Measurements from ENCODE around the gene TMEM53.
A peak's percentile ranks its signal among the peaks of the same experiment; 100 is the strongest.
"Not testable (repeated sequence)": the region's sequence is repeated elsewhere in the genome, so short reads cannot be mapped to it uniquely, and the experiment has no call there.

Gene TMEM53

DNA sequence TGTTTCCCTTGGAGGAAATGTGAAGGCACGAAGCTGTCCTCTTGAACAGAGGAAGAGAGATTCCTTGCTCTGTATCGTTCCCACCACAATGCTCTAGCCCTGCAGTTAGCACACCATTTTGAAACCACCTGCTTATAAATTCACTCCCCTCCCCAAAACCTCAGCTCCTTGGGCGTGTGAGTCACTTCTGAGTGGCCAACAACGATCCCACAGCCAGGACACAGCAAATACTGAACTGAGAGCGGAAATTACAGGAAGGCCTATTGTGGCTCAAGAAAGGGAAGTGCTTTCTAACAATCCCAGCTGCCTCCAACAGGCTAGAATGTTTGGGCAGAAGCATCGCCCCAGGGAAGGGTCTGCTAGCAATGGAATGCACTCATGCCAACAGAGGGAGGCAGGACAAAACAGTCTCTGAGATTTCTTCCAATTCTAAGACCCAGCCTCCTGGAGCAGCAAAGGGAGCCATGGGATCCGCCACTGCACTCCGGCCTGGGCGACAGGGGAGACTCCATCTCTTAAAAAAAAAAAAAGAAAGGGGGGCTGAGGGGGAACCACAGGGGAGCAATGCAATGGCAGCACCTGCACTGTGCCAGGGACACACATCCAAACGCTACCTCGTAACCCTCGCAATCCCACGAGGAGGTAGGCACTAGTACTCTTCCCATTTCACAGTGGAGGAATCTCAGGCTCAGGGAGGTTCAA is 1.9 kb downstream of the TMEM53 start:
- DNase-seq, result no peak

- DNase-seq, result no peak
These were observed 3.3 kb downstream of the TMEM53 start for GRCh38 chr1:44670751-44671640.

- not testable (repeated sequence) for DNase-seq
These were observed 7.6 kb downstream of the TMEM53 start for GRCh38 chr1:44666719-44667118.

GRCh38 chr1:44664730-44665370 is 9.4 kb downstream of the TMEM53 start:
- DNase-seq, result peak; percentile 18

GRCh38 chr1:44663417-44663816 is 10.9 kb downstream of the TMEM53 start:
- no peak for DNase-seq

DNA sequence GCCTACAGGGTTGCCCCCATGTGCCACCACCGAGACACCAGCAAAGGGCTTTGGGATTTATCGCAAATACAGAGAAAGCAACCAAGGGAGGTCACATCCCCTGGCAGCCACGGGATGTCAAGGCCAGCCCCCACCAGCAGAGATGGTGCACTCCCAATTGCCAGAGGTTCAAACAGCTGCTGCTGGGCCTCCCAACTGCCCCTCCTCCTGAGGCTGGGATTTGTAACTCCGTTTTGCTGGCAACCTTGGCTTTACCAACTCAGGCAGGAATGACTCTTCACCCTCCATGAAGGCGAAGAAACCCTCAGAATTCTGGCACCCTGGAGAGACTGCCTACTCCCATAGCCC is 11.6 kb downstream of the TMEM53 start:
- no peak for DNase-seq

DNA sequence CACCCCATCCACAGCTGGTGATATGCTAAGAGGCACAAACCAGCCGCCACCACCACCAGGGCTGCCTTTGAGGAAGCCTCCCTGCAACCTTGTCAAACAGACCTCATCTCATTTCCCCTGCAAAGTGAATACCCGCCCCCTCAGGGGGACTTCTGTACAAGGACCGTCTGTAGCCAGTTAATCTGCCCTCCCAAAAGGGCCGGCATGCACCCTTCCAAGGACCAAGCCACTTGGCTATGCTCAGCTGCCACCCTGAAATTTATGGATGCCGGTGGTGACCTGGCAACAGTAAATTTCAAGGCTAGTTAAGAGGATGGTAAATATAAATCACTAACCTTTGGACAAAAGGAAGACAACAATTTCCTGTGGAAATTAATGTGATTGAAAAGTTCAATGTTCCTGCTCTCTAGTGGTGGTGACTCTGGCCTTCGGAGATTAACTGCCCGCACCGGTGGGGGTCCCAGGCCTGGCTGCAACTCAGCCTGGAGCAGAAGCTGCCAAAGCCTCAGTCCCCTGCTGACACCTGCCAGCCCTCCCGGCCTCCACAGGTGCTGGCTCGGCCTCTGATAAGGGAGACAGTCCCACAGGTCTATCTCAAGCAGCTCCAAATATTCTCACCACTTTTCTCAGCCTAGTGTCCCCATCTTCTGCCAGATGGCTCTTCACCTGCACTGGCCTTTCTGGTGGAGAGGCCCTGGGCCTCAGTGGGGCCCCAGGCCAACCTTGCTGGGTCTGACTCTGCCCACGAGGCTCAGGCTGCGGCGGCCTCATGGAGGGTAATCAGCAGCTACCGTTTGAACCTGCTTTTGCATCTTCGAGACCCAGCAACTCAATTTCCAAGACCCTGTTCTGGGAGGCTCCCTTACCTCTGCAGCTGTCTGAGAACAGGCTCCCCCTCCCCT is 12.2 kb downstream of the TMEM53 start:
- DNase-seq, result no peak

- no peak for DNase-seq
These were observed 14.1 kb downstream of the TMEM53 start for GRCh38 chr1:44660176-44660575.

DNA sequence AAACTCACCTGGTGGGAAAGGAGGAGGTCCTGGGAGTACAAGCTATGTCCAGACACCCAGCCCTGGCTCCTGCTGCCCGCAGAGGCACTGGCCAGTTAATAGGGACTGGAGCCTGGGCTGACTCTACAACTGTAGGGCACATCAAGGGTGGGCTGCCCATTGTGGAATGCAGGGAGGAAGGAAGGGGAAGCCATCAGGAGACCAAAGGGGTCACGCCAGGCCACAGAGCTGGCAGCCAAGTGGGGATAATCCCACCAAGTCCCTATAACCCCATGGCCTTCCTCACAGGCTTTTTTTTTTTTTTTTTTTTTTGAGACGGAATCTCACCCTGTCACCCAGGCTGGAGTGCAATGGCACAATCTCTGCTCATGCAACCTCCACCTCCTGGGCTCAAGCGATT is 14.7 kb downstream of the TMEM53 start:
- no peak for DNase-seq

GRCh38 chr1:44655609-44656008 is 18.7 kb downstream of the TMEM53 start:
- DNase-seq, result peak; percentile 6

GRCh38 chr1:44654621-44655187 is 19.6 kb downstream of the TMEM53 start:
- no peak for DNase-seq

DNA sequence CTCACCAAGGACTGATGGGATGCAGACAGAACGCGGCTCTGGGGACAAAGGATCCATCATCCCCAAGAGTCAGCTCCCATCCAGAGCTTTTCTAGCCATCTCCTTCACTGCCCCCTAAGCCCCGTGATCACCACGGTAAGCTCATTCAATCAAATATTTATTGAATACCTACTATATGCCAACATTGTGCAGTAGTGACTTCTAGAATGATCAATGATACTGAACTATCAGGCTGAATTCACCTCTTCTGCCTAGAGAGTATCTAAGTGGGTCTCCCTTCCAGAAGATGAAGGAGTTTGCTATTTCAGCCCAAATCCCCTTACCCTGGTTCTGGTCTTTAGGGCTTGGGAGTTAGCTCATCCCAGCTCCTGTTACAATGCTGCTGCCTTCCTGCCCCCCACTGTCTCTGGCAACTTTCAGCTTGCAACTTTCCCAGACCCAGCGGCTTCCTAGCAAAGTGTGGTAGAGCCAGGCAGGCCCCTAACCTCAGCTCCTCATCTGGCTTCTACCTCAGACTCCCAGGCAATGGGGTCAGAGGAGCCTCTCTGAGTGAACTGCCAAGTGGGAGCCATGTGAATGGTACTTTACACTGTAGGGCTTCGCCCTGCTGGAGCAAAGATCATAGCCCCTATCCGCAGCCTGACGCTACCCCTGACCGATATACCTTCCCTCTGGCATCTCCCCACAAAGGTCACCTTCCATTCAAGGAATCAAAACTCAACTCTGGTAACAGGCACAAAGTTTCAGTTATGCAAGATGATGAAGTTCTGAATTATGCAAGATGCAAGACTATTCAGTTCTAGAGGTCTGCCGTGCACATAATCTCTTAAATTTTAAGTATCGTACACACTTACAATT is 20.9 kb downstream of the TMEM53 start:
- DNase-seq, result no peak

DNA sequence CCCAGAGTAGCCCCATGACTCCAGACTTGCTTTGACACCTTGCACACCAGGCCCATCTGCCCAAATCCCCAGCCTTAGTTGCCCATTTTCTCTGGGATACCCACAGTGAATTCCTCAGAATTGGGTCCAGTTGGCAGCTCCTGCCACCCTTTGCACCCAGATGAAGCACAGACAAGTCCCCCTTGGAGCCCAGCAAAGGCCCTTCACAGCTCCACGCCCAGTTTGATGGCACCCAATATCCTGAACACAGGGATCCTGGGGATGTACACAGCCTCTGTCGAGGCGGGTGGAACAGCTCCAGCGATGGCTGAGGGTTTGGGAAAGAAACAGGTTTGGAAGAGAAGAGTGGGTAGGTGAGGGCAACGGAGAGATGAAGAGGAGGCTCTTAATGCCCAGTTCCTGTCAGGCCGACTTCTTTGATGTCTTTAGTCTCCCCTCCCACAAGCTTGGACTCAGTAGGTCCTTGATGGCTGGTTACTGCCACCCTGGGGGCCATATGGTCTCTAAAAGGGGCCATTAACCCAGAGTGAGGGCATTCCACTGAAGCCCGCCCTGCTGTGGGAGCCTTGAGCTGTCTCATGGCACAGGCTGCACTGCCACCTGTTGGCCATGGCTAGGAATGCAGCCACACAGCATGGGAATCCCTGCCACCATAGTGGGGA is 21.7 kb downstream of the TMEM53 start:
- peak; percentile 70 for DNase-seq

DNA sequence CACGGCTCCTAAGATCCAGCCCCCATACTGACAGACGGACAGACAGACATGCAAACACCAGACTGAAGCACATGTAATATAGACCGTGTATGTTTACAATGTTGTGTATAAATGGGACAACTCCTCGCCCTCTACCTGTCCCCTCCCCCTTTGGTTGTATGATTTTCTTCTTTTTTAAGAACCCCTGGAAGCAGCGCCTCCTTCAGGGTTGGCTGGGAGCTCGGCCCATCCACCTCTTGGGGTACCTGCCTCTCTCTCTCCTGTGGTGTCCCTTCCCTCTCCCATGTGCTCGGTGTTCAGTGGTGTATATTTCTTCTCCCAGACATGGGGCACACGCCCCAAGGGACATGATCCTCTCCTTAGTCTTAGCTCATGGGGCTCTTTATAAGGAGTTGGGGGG is 23.2 kb downstream of the TMEM53 start:
- no peak for DNase-seq

DNA sequence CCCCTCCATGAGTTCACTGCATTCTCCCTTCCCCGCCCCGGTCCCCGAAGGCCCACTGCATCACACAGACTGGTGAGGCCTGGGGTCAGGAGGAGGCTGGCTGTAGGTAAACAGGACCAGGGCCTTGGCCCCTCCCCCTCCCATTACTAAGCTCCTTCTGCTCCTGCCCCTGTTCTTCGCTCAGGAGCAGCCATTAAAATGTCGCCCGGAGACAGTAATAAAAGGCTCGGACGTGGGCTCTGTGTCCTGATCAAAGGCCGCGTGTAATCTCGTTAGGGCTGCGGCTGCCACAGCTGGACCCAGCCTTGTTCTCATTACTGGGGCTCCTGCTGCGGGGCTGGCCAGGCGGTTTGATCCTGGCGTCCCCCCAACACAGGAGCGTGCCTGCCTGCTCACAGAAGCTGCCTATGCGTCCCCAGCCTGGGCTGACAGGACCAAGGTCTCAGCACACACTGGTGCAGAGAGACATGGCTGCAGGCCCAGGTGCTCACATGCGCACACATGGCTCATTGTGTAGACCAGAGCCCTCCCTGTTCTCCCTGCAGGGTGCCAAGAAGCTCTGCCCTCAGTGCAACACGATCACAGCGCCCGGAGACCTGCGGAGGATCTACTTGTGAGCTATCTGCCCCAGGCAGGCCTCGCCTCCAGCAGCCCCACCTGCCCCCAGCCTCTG is 24.0 kb downstream of the TMEM53 start:
- no peak for DNase-seq

DNA sequence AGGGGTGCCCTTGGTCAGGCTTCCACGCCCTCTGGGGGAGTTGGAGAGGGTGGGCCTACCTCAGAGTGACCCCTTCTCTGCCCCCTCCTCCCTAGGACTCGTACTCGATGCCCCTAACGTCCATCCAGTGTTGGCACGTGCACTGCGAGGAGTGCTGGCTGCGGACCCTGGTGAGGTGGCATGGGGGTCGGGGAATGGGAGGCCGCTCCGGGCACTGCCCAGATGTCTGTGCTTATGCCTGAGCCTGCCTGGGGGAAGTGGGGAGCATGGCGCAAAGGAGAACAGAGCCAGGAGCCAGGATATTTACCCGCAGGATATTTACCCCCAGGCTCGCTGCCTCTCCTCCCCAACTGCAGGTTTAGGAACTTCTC is 24.5 kb downstream of the TMEM53 start:
- DNase-seq, result no peak

DNA sequence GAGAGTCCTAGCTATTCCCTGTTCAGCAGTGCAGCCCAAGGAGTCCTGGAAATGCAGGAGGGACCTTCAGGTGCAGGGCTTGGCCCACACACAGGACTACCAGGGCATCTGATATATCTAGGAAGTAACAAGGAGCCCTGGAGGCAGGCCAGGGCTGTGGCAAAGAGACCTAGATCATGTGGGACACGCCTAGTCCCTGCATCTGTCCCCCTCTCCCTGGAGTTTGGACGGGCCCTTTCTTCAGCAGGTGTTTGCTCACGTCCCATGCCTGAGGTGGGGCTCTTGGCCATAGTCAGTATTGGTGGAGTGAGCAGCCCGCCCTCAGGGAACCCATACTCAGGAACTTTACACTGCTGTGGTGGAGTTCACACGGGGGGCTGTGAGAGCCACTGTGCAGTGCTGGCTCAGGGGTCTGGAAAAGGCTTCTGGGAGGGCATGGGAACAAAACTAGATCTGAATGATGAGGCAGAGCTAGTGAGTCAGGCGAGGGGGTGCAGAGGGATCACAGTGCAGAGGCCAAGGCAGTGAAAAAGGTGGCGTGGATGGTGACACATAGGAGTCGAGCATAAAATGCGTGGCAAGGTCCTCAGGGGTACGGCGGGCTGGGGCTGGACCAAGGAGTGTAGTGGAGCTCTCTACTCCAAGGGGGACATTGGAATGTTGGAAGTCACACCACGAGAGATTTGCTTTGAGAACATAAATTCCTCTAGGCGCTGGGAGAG is 25.6 kb downstream of the TMEM53 start:
- DNase-seq, result no peak

DNA sequence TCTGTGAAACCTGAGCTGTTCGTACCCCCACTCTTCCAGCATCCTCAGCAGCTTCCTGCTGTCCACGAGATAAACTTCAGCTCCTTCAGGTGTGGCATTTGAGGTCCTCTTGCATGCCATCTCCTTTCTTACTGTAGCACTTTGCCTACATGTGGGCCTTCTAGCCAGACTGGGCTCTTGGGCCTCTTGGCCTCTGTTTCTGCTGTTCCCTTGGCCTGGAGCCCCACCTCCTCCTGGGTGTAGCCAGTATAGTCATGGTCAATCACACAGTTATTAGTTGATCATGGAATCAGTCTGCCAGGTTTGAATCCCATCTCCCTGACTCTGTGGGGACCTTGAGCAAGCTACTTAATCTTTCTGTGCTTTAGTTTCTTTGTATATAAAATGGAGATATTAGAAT is 26.4 kb downstream of the TMEM53 start:
- no peak for DNase-seq

DNA sequence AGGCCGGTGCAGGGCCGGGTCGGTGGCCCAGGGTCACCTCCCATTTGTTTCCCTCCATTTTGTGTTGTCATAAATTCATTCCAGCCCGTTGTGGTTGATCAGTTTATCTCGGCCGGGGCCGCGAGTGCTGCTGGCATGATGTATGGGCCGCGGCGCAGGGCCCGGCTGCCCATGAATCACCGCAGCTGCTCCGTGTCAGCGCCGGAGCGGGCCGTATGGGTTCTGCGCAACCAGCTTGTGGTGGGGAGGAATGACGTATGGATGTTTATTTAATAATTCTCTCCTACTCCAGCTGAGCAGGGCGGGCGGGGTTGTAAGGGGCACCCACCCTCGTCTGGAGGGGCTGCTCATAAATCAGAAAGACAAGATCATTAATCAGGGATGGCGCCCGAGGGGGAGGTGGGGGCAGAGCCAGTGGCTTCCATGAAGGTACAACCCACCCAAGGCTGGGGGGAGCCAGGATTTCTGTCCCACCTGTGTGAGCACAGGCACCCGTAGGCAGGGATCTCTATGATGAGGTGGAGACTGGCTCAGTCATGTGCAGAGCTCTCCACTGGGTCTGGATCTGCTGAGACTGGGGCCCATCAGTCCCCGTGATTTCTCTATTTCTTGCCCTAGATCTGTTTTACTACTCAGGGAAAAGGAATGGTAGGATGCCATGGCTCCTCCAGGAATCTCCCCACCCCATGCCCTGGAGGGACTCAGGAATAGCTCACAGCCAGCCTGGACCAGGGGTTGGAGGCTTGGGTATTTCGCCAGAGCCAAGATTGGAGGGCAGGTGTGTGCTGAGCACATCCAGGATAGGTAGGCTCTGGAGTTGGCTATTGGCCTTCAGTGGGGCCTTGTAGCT is 27.8 kb downstream of the TMEM53 start:
- DNase-seq, result no peak
